Measurements from ENCODE around the gene TMPO. TPM values are rescaled to one million over a fixed set of nuclear protein-coding genes. Genes with fewer than 3 reads are reported as not detected.

The TMPO gene, protein sequence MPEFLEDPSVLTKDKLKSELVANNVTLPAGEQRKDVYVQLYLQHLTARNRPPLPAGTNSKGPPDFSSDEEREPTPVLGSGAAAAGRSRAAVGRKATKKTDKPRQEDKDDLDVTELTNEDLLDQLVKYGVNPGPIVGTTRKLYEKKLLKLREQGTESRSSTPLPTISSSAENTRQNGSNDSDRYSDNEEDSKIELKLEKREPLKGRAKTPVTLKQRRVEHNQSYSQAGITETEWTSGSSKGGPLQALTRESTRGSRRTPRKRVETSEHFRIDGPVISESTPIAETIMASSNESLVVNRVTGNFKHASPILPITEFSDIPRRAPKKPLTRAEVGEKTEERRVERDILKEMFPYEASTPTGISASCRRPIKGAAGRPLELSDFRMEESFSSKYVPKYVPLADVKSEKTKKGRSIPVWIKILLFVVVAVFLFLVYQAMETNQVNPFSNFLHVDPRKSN
- total RNA-seq (2022) (203 and 212 TPM in 2 replicates), Bru-seq, nascent RNA (percentile 97 among the genes with signal in this experiment), BruChase-seq, experiment 1, labeled RNA remaining after a 2-hour chase (percentile 98 among the genes with signal in this experiment), BruChase-seq, experiment 2, labeled RNA remaining after a 6-hour chase (percentile 98 among the genes with signal in this experiment)
- long read RNA-seq, full-length matches to known transcripts, result 185 of 215 reads
- long read RNA-seq, partial matches to known transcripts, result 4 of 215 reads
- long read RNA-seq, other reads (novel, unspliced or antisense), result 26 of 215 reads

DNA sequence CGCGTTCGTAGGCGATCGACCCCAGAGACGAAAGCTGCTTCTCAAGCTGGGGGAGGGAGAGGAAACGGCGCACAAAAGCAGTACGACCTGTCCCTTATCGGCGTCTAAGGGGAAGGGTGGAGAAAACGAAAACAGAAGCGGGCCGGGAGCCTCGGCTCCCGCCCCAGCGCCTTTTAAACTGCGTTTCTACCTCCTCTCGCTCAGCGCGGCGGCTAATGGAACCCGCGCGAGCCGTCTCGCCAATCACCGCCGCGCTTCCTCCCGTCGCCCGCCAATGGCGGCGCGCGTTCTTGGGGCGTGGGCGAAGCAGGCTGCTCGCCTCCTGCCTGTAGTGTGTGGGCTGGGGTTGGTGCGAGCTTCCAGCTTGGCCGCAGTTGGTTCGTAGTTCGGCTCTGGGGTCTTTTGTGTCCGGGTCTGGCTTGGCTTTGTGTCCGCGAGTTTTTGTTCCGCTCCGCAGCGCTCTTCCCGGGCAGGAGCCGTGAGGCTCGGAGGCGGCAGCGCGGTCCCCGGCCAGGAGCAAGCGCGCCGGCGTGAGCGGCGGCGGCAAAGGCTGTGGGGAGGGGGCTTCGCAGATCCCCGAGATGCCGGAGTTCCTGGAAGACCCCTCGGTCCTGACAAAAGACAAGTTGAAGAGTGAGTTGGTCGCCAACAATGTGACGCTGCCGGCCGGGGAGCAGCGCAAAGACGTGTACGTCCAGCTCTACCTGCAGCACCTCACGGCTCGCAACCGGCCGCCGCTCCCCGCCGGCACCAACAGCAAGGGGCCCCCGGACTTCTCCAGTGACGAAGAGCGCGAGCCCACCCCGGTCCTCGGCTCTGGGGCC is at the start of gene TMPO:
TMPO (plus strand) TSS at position 304 of the 824 bp plus-strand sequence; CDS start at position 582, 278 bp downstream.
- H3K27me3 Mint-ChIP-seq (ENCODE audit: insufficient read depth, unreplicated experiment), result no peaks in the 10 kb centered on the region

DNA sequence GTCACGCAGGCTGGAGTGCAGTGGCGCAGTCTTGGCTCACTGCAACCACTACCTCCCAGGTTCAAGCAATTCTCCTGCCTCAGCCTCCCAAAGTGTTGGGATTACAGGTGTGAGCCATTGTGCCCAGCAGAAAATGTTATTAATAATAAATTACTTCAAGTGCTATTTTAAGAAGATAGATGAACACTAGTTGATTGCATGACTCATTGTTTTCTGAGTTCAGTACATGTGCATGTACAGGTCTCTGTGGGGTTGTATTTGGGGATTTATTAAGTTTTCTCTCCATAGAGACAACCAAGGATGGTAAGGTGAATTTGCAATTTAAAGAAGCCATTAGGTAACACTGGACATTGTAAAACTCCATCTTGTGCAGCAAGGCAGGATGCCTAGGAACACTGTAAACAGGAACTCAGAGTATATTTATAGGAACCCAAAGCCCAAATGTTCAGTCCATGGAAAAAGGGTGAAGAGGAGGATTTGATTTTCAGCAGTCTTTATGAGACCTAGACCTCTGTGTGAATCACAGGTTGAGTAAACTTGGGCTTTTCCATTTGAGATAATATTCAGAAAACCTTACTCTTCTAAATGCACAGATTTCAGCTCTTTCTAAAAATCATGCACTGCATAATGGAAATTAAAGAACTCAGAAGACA is 49.3 kb upstream of the TMPO start:
- BruUV-seq (replicated peaks), result no TSS peak
- Mint-ChIP-seq H3K27me3 (ENCODE audit: insufficient read depth, unreplicated experiment) (no peaks in the 10 kb centered on the region), H3K36me3 (ENCODE audit: insufficient read depth, unreplicated experiment) (no peaks in the 10 kb centered on the region), H3K27ac (ENCODE audit: unreplicated experiment) (no peak overlapping the region), H3K9me3 (ENCODE audit: unreplicated experiment) (no peaks in the 10 kb centered on the region), H3K4me1 (ENCODE audit: low read depth, unreplicated experiment) (no peaks in the 10 kb centered on the region), H3K4me3 (ENCODE audit: unreplicated experiment) (no peak overlapping the region)
- POLR2A ChIA-PET, result no interaction called here
- no peak overlapping the region for H3K4me3 ChIP-seq (ENCODE audit: low read depth, low read length)
- intact Hi-C loops (cut with micrococcal nuclease; ENCODE audit: unreplicated experiment), result no loop called here
- CTCF ChIA-PET, result no interaction called here
- H3K4me1 ChIP-seq, result no peaks in the 10 kb centered on the region
- TF ChIP-seq, protein P1, sequence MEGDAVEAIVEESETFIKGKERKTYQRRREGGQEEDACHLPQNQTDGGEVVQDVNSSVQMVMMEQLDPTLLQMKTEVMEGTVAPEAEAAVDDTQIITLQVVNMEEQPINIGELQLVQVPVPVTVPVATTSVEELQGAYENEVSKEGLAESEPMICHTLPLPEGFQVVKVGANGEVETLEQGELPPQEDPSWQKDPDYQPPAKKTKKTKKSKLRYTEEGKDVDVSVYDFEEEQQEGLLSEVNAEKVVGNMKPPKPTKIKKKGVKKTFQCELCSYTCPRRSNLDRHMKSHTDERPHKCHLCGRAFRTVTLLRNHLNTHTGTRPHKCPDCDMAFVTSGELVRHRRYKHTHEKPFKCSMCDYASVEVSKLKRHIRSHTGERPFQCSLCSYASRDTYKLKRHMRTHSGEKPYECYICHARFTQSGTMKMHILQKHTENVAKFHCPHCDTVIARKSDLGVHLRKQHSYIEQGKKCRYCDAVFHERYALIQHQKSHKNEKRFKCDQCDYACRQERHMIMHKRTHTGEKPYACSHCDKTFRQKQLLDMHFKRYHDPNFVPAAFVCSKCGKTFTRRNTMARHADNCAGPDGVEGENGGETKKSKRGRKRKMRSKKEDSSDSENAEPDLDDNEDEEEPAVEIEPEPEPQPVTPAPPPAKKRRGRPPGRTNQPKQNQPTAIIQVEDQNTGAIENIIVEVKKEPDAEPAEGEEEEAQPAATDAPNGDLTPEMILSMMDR (IDR thresholded peaks at IDR 0.05; ENCODE audit: insufficient read depth in 1 of 2, low read depth in 1 of 2, low read length in 1 of 2, severe bottlenecking in 1 of 2, unreplicated experiment in 1 of 2), result no peak
- no peaks in the 10 kb centered on the region for H3K27me3 ChIP-seq (replicated peaks; ENCODE audit: control insufficient read depth, insufficient read depth, low read length)
- H3K36me3 ChIP-seq (ENCODE audit: control insufficient read depth, insufficient read depth, low read length), result no peaks in the 10 kb centered on the region
- no peaks in the 10 kb centered on the region for H3K9me3 ChIP-seq
- no peak for DNase-seq

More for the DNA sequence above, at the start of gene TMPO:
- ChIA-PET POLR2A (interaction anchor here (0.6 to 1.2 kb wide), 7 partner anchors 18 to 1540 kb away, joined by 3 to 16 read pairs (median 3); partner anchors contain the start of gene SLC25A3), CTCF (interaction anchor here (0.6 to 3.8 kb wide), 7 partner anchors 24 to 494 kb away, joined by 3 to 16 read pairs (median 5); no protein-coding TSS in a partner anchor)
- no TSS peak for BruUV-seq (replicated peaks)
- Mint-ChIP-seq H3K4me3 (ENCODE audit: unreplicated experiment) (peak within 1 kb of the TSS; percentile 72), H3K36me3 (ENCODE audit: insufficient read depth, unreplicated experiment) (peaks cover 62% of the 10 kb centered on the region), H3K27ac (ENCODE audit: unreplicated experiment) (peak within 1 kb of the TSS; percentile 98), H3K4me1 (ENCODE audit: low read depth, unreplicated experiment) (peaks cover 15% of the 10 kb centered on the region), H3K9me3 (ENCODE audit: unreplicated experiment) (no peaks in the 10 kb centered on the region)
- Histone ChIP-seq H3K36me3 (ENCODE audit: control insufficient read depth, insufficient read depth, low read length) (no peaks in the 10 kb centered on the region), H3K4me3 (ENCODE audit: low read depth, low read length) (peak within 1 kb of the TSS; percentile 99), H3K4me1 (peaks cover 19% of the 10 kb centered on the region), H3K9me3 (no peaks in the 10 kb centered on the region), H3K27me3 (replicated peaks; ENCODE audit: control insufficient read depth, insufficient read depth, low read length) (no peaks in the 10 kb centered on the region)
- peak; percentile 90 to 96 for DNase-seq
- intact Hi-C loops (cut with micrococcal nuclease; ENCODE audit: unreplicated experiment), result loop anchor here (1.0 to 2.0 kb wide), 4 partner anchors 12 to 91 kb away; partner anchors contain the start of gene SLC25A3
- TF ChIP-seq, protein P1 (IDR thresholded peaks at IDR 0.05; ENCODE audit: insufficient read depth in 1 of 2, low read depth in 1 of 2, low read length in 1 of 2, severe bottlenecking in 1 of 2, unreplicated experiment in 1 of 2), result no peak
